Measurements from ENCODE around the gene FAF1.

GRCh38 chr1:50492142-50492541 is 467.9 kb downstream of the FAF1 start:
- TF ChIP-seq CTCF (IDR thresholded peaks at IDR 0.05; ENCODE audit: low read depth, low read length, poor library complexity, severe bottlenecking) (no peak), EZH2phosphoT487 (IDR thresholded peaks at IDR 0.05; ENCODE audit: borderline replicate concordance, low read length) (no peak)

All from DOHH2 (cell line).